Measurements from ENCODE around the gene SRPK3. TPM values are rescaled to one million over a fixed set of nuclear protein-coding genes. Genes with fewer than 3 reads are reported as not detected.

Gene SRPK3
- total and polyA plus RNA-seq, 5 experiments from 2014 or later: not detected

DNA sequence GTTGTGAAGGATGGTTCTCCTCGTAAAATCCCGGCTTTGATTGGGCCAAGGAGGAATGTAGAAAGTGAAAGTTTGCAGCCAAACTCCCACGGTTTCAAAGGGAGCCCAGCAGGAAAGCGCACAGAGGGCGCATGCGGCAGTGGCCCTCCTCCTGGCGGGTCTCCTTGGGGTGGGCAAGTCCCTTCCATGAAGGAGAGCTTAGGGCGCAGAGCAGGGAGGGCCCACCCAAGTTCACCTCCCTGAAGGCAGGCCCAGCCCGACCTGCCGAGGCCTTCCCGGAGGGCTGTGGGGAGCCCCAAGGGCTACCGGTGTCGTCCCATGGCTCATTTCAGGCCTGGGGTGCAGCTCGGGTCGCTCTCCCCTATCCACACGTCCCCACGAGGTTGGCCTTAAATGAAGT lies 47.5 kb downstream of the SRPK3 start:
- H3K27me3 Mint-ChIP-seq: peaks cover 0 to 11% (median 0%) of the 10 kb centered on the region in 5 donors
- POLR2A ChIA-PET: no interaction called here
- peak overlapping the region in 2 of 10 donors; percentile 40 to 53 for H3K27ac Mint-ChIP-seq
- H3K4me1 Mint-ChIP-seq: peaks cover 4 to 27% (median 18%) of the 10 kb centered on the region in 4 donors
- DNase-seq: no peak
- H3K9me3 Mint-ChIP-seq: no peaks in the 10 kb centered on the region
- peak overlapping the region in 2 of 10 donors; percentile 4 to 18 for H3K4me3 Mint-ChIP-seq
- H3K36me3 Mint-ChIP-seq: no peaks in the 10 kb centered on the region
- no peak for ATAC-seq

DNA sequence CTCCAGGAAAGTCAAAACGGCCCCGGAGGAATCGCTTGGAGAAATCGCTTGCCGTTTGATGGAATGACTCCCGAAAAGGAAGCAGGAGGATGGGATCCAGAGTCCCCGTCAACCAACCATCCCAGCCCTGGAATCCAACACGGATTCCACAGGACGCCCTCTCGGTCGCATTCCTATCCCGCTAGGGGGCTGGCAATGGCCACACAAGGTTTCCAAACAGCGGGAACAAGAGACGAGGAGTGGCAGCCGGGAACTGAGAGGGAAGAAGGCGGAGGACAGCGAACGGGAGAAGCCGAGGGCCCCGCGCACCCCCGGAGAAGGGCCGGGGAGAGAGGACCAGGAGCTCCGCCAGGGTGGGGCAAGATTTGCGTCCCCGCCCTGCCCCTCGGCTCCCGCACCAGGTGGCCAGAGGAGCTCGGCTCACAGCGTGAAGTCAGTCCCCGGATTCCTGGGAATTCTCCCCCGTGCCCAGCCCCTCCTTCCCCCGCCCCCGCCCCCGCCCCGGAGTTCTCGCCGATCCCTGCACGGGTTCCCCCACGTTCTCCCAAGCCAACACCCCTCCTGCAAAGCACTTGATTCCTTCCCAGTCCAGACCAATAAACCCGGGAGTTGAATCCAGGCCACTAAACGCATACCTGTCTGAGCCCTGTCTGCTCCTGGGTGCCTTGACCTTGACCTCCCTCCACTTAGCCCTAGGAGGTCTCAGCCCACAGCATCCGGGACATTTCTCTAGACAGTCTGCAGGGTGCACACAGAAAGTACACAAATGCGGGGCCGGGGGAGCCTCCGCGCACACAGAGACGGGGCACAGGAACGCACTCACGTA lies 48.1 kb downstream of the SRPK3 start:
- H3K27ac Mint-ChIP-seq: peak overlapping the region in 3 of 10 donors; percentile 21 to 72 (median 66)
- H3K27me3 Mint-ChIP-seq: peaks cover 0 to 11% (median 0%) of the 10 kb centered on the region in 5 donors
- H3K4me1 Mint-ChIP-seq: peaks cover 4 to 27% (median 15%) of the 10 kb centered on the region in 4 donors
- DNase-seq (peak in 1 of 10 donors; percentile 20), ATAC-seq (peak; percentile 36 to 50)
- no peaks in the 10 kb centered on the region for H3K9me3 Mint-ChIP-seq
- POLR2A ChIA-PET: no interaction called here
- no peaks in the 10 kb centered on the region for H3K36me3 Mint-ChIP-seq
- peak overlapping the region; percentile 56 to 81 (median 68) for H3K4me3 Mint-ChIP-seq

DNA sequence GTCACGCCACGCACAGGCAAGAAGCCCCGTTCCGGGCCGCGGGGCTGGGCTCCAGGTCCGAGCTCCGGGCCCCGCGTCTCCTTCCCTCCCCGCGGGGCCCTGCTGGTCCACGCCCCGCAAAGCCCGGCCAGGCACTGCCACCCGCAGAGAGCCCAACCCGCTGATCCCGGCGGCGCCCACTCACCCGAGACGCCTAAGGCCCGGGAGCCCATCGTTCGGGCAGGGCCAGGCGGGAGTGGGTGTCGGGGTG lies 48.6 kb downstream of the SRPK3 start:
- POLR2A ChIA-PET: no interaction called here
- DNase-seq (no peak), ATAC-seq (peak in 1 of 2 donors; percentile 36)
- Mint-ChIP-seq H3K4me3 (peak overlapping the region; percentile 56 to 81 (median 68)), H3K9me3 (no peaks in the 10 kb centered on the region), H3K27me3 (peaks cover 0 to 11% (median 0%) of the 10 kb centered on the region in 5 donors), H3K27ac (peak overlapping the region in 1 of 10 donors; percentile 72), H3K4me1 (peaks cover 4 to 27% (median 14%) of the 10 kb centered on the region in 4 donors), H3K36me3 (no peaks in the 10 kb centered on the region)

DNA sequence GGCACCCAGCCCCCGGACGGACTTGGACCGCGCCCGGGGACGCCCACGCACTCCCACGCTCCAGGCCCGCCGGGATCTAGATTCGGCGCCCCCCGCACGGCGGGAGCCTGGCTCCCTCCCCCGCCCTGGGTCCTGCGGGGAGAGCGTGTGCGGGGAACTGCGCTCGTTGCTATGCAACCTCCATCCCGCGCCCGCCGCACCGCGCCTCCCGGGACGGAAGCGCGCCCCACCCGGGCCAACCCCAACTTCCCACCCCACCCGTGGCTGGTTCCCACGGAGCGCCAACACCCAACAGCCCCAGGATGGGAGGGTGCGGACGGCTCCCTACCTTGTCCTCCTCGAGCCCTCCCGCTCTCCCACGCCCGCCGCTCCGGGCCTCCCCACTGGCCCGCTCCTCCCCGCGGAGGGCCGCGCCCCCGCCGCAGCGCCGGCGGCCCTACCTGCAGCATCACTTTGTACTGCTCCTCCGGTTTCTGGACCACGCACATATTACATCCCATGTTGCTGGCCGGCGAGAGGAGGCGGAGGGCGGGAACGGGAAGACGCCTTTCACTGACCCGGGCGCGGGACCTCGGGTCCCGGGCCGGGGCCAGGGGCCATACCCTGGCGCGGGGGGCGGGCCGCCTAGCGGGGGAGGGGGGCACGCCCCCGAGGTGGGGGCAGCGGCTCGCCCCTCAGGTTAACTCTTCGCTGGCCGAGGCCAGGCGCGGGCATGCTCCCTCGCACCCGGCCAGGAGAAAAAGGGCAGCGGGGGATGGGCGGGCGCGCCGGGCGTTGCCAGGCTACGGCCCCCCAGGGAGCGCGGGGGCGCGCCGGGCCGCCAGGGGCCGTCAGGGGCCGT lies 49.2 kb downstream of the SRPK3 start, which contains the start of gene PDZD4:
TSS of gene PDZD4 (minus strand) at position 746 of the 841 bp plus-strand sequence. CDS start at position 500, 246 bp downstream.
- no peaks in the 10 kb centered on the region for H3K9me3 Mint-ChIP-seq

DNA sequence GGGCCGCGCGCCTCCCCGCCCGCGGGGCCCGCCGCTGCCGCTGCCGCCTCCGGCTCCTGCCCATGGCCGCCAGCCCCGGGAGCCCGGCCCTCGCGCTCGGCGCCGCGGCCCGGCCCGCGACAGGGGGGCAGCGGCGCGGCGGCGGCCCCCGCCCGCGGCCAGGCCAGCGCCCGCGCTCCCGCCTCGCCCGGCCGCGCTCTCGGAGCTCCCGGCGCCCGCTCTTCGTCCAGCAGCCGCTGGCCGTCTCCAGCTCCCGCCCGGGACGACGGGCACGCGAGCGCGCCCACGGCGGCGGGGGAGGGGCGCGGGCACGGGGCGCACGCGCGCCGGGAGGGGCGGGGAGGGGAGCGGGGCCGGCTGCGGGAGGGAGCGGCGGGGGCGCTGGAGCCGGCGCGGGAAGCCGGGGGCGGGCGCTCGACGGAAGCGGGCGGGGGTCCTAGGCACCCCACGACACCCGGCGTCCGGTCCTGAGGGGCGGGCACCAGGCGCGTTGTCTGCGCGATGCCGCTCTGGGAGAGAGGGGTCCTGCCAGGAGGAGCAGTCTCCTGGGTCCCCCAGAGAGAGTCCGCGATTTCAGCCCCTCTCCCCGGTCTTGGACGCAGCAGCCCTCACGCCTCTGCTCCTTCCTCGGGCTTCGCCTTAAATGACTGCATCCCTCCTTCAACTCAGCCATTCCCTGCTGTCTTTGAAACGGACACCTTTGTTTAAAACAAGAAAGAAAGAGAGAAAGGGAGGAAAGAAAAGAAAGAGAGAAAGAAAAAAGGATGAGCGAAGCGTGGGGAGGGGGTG lies 50.0 kb downstream of the SRPK3 start:
- ATAC-seq (peak in 1 of 2 donors; percentile 33), DNase-seq (no peak)
- Mint-ChIP-seq H3K9me3 (no peaks in the 10 kb centered on the region), H3K4me3 (peak overlapping the region in 7 of 10 donors; percentile 26 to 74 (median 48)), H3K27ac (no peak overlapping the region), H3K27me3 (peaks cover 0 to 11% (median 0%) of the 10 kb centered on the region in 5 donors), H3K4me1 (peaks cover 3 to 19% (median 13%) of the 10 kb centered on the region in 4 donors), H3K36me3 (no peaks in the 10 kb centered on the region)
- POLR2A ChIA-PET: no interaction called here

More for the DNA sequence above, 49.2 kb downstream of the SRPK3 start, which contains the start of gene PDZD4:
- Mint-ChIP-seq H3K36me3 (no peaks in the 10 kb centered on the region), H3K27me3 (peaks cover 0 to 11% (median 0%) of the 10 kb centered on the region in 5 donors), H3K27ac (peak within 1 kb of the TSS in 1 of 10 donors; percentile 72), H3K4me1 (peaks cover 4 to 27% (median 14%) of the 10 kb centered on the region in 4 donors), H3K4me3 (peak within 1 kb of the TSS; percentile 56 to 81 (median 68))
- peak; percentile 55 to 76 for ATAC-seq
- POLR2A ChIA-PET: no interaction called here
- DNase-seq: peak in 1 of 10 donors; percentile 18

DNA sequence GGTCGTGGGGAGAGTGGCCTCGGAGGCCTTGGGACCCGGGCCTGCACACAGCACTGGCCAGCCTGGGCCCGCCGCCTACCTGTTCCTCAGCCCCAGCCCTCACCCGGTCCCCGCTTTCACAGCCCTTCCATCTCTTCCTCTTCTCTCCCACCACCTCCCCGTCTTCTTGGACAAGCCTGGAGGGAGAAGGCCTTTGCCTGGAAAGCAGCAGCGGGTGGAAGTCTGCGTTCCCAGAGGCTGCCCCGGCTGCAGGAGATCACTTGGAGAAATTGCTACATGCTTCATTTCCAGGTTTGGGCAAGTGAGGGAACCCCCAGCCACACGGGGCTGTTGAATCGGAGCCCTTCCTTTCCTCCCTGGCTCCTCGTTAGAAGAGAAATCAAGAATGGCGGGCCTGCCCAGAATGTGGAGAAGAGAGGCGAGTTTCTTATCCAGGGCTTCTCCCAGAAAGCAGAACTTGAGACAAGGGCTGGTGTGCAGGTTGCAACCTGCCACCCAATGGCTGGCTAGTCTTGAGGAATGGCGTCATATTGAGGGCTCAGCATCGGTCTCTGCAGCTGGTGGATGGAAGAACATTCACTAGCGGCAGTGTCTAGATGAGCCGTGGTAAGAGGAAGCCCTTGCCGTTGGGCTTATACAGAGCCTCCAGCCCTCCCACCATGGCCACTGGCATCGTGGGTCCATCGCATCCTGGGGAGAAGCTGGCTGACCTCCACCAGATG lies 50.7 kb downstream of the SRPK3 start:
- peaks cover 3 to 19% (median 13%) of the 10 kb centered on the region in 4 donors for H3K4me1 Mint-ChIP-seq
- POLR2A ChIA-PET: interaction anchor here (0.6 kb wide), 1 partner anchor 13 kb away, joined by 3 read pairs; no protein-coding TSS in a partner anchor
- peaks cover 0 to 11% (median 0%) of the 10 kb centered on the region in 5 donors for H3K27me3 Mint-ChIP-seq
- H3K4me3 Mint-ChIP-seq: peak overlapping the region; percentile 36 to 74 (median 58)
- no peaks in the 10 kb centered on the region for H3K9me3 Mint-ChIP-seq
- peak overlapping the region in 1 of 10 donors; percentile 36 for H3K27ac Mint-ChIP-seq
- no peaks in the 10 kb centered on the region for H3K36me3 Mint-ChIP-seq
- DNase-seq (no peak), ATAC-seq (no peak)

DNA sequence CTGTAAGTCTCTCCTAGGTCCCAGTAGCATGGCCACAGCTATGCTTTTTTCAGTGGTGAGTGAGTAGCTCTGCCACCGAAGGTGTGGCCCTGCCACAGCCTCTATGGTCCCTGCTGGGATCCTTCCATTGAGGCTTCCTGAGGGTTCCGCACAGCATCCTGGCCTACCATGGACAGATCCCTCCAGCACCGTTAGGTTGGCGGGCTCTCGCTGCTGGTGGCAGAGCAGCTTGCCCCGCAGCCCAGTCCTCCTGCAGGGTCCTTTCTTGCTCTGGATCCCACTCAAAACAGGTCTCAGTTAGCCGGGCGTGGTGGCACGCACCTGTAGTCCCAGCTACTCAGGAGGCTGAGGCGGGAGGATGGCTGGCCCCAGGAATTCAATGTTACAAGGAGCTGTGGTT lies 51.9 kb downstream of the SRPK3 start:
- Mint-ChIP-seq H3K4me3 (no peak overlapping the region), H3K4me1 (peaks cover 0 to 9% (median 2%) of the 10 kb centered on the region in 4 donors)

More for the DNA sequence above, 51.9 kb downstream of the SRPK3 start:
- no peaks in the 10 kb centered on the region for H3K36me3 Mint-ChIP-seq
- no peaks in the 10 kb centered on the region for H3K9me3 Mint-ChIP-seq
- no peak for ATAC-seq
- H3K27ac Mint-ChIP-seq: no peak overlapping the region
- POLR2A ChIA-PET: interaction anchor here (1.0 kb wide), 1 partner anchor 39 kb away, joined by 3 read pairs; the partner anchor contains the start of genes IDH3G and SSR4
- H3K27me3 Mint-ChIP-seq: peaks cover 0 to 3% (median 0%) of the 10 kb centered on the region in 5 donors
- DNase-seq: no peak

Other genes with a start within 250 kb of the SRPK3 start
- gene CCNQ, start 181.9 kb upstream of the SRPK3 start, total RNA-seq: 10 to 100 TPM; 25.3 to 27.3 TPM
- gene CCNQ, start 181.9 kb upstream of the SRPK3 start, polyA plus RNA-seq: 10 to 100 TPM; 28.7 to 37.6 (median 33.8) TPM
- not detected for gene DUSP9, start 133.8 kb upstream of the SRPK3 start, total RNA-seq
- not detected for gene DUSP9, start 133.8 kb upstream of the SRPK3 start, polyA plus RNA-seq
- gene PNCK, start 107.2 kb upstream of the SRPK3 start, total RNA-seq: not detected
- gene PNCK, start 107.2 kb upstream of the SRPK3 start, polyA plus RNA-seq: not detected
- under 1 TPM; 0.31 to 0.49 TPM for gene SLC6A8, start 93.1 kb upstream of the SRPK3 start, total RNA-seq
- under 1 TPM in 2 of 3 donors, not detected in 1; 0.04 to 0.16 TPM for gene SLC6A8, start 93.1 kb upstream of the SRPK3 start, polyA plus RNA-seq
- 100 to 1,000 TPM; 108 to 118 TPM for gene BCAP31, start 56.7 kb upstream of the SRPK3 start, total RNA-seq
- 100 to 1,000 TPM; 298 to 328 (median 319) TPM for gene BCAP31, start 56.7 kb upstream of the SRPK3 start, polyA plus RNA-seq
- 1 to 10 TPM; 5.8 to 7.3 TPM for gene ABCD1, start 56.2 kb upstream of the SRPK3 start, total RNA-seq
- 1 to 10 TPM; 1.1 to 2.1 (median 2.0) TPM for gene ABCD1, start 56.2 kb upstream of the SRPK3 start, polyA plus RNA-seq
- under 1 TPM; 0.34 to 0.41 TPM for gene PLXNB3, start 16.8 kb upstream of the SRPK3 start, total RNA-seq
- not detected for gene PLXNB3, start 16.8 kb upstream of the SRPK3 start, polyA plus RNA-seq
- gene IDH3G, start 13.3 kb downstream of the SRPK3 start, total RNA-seq: 10 to 100 TPM; 47.7 to 51.2 TPM
- gene IDH3G, start 13.3 kb downstream of the SRPK3 start, polyA plus RNA-seq: 100 to 1,000 TPM in 2 of 3 donors, 10 to 100 TPM in 1; 71.9 to 109 (median 100) TPM
- 100 to 1,000 TPM; 120 to 128 TPM for gene SSR4, start 13.6 kb downstream of the SRPK3 start, total RNA-seq
- 100 to 1,000 TPM; 389 to 522 (median 451) TPM for gene SSR4, start 13.6 kb downstream of the SRPK3 start, polyA plus RNA-seq
- under 1 TPM; 0.31 to 0.66 TPM for gene PDZD4, start 49.5 kb downstream of the SRPK3 start, total RNA-seq
- 1 to 10 TPM in 1 of 3 donors, under 1 TPM in 1, not detected in 1; 0.41 to 1.5 TPM for gene PDZD4, start 49.5 kb downstream of the SRPK3 start, polyA plus RNA-seq
- gene L1CAM, start 105.1 kb downstream of the SRPK3 start, total RNA-seq: under 1 TPM; 0.16 to 0.23 TPM
- not detected for gene L1CAM, start 105.1 kb downstream of the SRPK3 start, polyA plus RNA-seq
- not detected for gene AVPR2, start 123.6 kb downstream of the SRPK3 start, total RNA-seq
- gene AVPR2, start 123.6 kb downstream of the SRPK3 start, polyA plus RNA-seq: not detected
- 100 to 1,000 TPM; 324 to 353 TPM for gene ARHGAP4, start 145.2 kb downstream of the SRPK3 start, total RNA-seq
- gene ARHGAP4, start 145.2 kb downstream of the SRPK3 start, polyA plus RNA-seq: 100 to 1,000 TPM in 1 of 3 donors, 10 to 100 TPM in 2; 58.9 to 112 (median 96.6) TPM
- gene NAA10, start 154.0 kb downstream of the SRPK3 start, total RNA-seq: 10 to 100 TPM; 72.1 to 80.8 TPM
- 10 to 100 TPM; 66.8 to 73.3 (median 71.3) TPM for gene NAA10, start 154.0 kb downstream of the SRPK3 start, polyA plus RNA-seq
- gene RENBP, start 163.6 kb downstream of the SRPK3 start, total RNA-seq: 10 to 100 TPM; 17.8 to 18.2 TPM
- under 1 TPM; 0.49 to 0.96 (median 0.73) TPM for gene RENBP, start 163.6 kb downstream of the SRPK3 start, polyA plus RNA-seq
- gene HCFC1, start 190.8 kb downstream of the SRPK3 start, total RNA-seq: 10 to 100 TPM; 62.4 to 64.9 TPM
- gene HCFC1, start 190.8 kb downstream of the SRPK3 start, polyA plus RNA-seq: 10 to 100 TPM in 1 of 3 donors, 1 to 10 TPM in 2; 3.3 to 11.9 (median 7.9) TPM
- gene TMEM187, start 191.7 kb downstream of the SRPK3 start, total RNA-seq: 10 to 100 TPM in 1 of 2 experiments, 1 to 10 TPM in 1; 9.3 to 11.2 TPM
- 10 to 100 TPM in 1 of 3 donors, 1 to 10 TPM in 2; 3.1 to 13.6 (median 8.9) TPM for gene TMEM187, start 191.7 kb downstream of the SRPK3 start, polyA plus RNA-seq
- gene IRAK1, start 238.9 kb downstream of the SRPK3 start, total RNA-seq: 10 to 100 TPM; 68.8 to 76.6 TPM
- gene IRAK1, start 238.9 kb downstream of the SRPK3 start, polyA plus RNA-seq: 10 to 100 TPM; 23.9 to 44.7 (median 27.8) TPM